Activated CD4-positive, alpha-beta T cell treated with anti-CD3 and anti-CD28 coated beads, Interleukin-2, amount 50 U/mL, for 48 hours (primary cell): ENCODE data around the gene ARMC8.

Experiments used
- DNase-seq, 2 experiments: peaks; one replicate each; pipeline ENCODE4 v3.0.0-alpha.2; 2020

The ARMC8 gene

GRCh38 chr3:138200424-138200823, 13.3 kb downstream of the ARMC8 start:
- DNase-seq, result no peak

GRCh38 chr3:138202945-138203701, 16.0 kb downstream of the ARMC8 start:
- DNase-seq, result no peak

- no peak for DNase-seq
Observed at GRCh38 chr3:138203938-138204337, 16.8 kb downstream of the ARMC8 start.

- DNase-seq, result no peak
Observed at GRCh38 chr3:138205527-138205926, 18.4 kb downstream of the ARMC8 start.

GRCh38 chr3:138206196-138206595, 19.1 kb downstream of the ARMC8 start:
- DNase-seq, result no peak

- no peak for DNase-seq
Observed at GRCh38 chr3:138210528-138210927, 23.4 kb downstream of the ARMC8 start.

- no peak for DNase-seq
Observed at GRCh38 chr3:138213398-138214085, 26.4 kb downstream of the ARMC8 start.

GRCh38 chr3:138219255-138219654, 32.2 kb downstream of the ARMC8 start:
- no peak for DNase-seq

- DNase-seq, result no peak
Observed at GRCh38 chr3:138220242-138220641, 33.1 kb downstream of the ARMC8 start.

GRCh38 chr3:138220788-138221187, 33.7 kb downstream of the ARMC8 start:
- DNase-seq, result no peak

GRCh38 chr3:138222131-138222941, 35.2 kb downstream of the ARMC8 start:
- DNase-seq, result no peak

GRCh38 chr3:138222942-138223287, 35.8 kb downstream of the ARMC8 start:
- DNase-seq, result no peak

- DNase-seq, result no peak
Observed at GRCh38 chr3:138227650-138228049, 40.5 kb downstream of the ARMC8 start.

GRCh38 chr3:138230525-138230924, 43.4 kb downstream of the ARMC8 start:
- DNase-seq, result no peak

- no peak for DNase-seq
Observed at GRCh38 chr3:138232705-138233364, 45.7 kb downstream of the ARMC8 start.

- no peak for DNase-seq
Observed at GRCh38 chr3:138234401-138235179, 47.5 kb downstream of the ARMC8 start.

- DNase-seq, result no peak
Observed at GRCh38 chr3:138238711-138239110, 51.6 kb downstream of the ARMC8 start.

- DNase-seq, result no peak
Observed at GRCh38 chr3:138241061-138241460, 54.0 kb downstream of the ARMC8 start.

GRCh38 chr3:138241676-138242075, 54.6 kb downstream of the ARMC8 start:
- DNase-seq, result no peak

- no peak for DNase-seq
Observed at GRCh38 chr3:138242466-138242865, 55.4 kb downstream of the ARMC8 start.

- DNase-seq, result no peak
Observed at GRCh38 chr3:138245026-138245425, 57.9 kb downstream of the ARMC8 start.

- no peak for DNase-seq
Observed at GRCh38 chr3:138249636-138250035, 62.5 kb downstream of the ARMC8 start.
